ENCODE data around the gene C12orf76. TPM values are rescaled to one million over a fixed set of nuclear protein-coding genes. Genes with fewer than 3 reads are reported as not detected.

The C12orf76 gene
- total RNA-seq, 1 donor: 7.6 TPM

DNA sequence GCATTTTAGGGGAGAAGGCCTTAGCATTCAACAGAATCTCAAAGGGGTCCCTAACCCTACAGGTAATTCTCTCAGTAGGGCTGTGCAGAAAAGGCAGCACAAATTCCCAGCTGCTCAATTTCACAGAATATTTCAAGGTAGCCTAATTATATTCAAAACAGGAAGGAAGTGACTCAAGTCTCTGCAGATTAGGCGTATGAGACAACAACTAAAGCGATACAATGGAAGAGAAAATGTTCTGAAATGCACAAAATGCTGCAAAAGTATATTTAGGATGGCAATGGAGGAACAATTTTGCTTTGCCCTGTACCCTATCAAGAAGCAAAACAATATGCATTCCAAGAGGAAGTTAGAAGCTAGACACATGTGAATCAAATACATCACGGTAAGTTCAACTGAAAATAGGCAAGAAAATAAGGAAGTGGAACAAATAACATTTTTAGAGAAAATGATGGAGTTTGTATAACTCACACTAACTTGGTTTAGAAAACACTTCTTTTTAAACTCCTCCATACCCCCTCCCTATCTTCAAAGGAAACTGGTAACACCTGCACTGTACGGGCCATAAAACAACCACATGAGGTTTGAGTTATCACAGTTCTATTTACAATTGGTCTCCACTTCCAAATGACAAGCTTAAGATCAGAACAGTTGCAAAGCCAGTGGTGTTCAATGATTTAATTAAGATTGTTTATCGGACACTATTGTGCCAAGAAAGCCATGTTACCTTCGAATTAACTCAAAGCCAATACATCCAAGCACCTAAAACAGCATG lies 53.7 kb downstream of the C12orf76 start:
- peaks cover 33% of the 10 kb centered on the region for H3K4me1 ChIP-seq (ENCODE audit: insufficient read depth, low read length)
- peak overlapping the region; percentile 85 for H3K4me3 ChIP-seq (ENCODE audit: insufficient read depth, low read length)
- H3K36me3 ChIP-seq (ENCODE audit: insufficient read depth, low read length): peaks cover 20% of the 10 kb centered on the region
- H3K9me3 ChIP-seq (ENCODE audit: low read depth, low read length): no peaks in the 10 kb centered on the region
- TF ChIP-seq, protein P1, sequence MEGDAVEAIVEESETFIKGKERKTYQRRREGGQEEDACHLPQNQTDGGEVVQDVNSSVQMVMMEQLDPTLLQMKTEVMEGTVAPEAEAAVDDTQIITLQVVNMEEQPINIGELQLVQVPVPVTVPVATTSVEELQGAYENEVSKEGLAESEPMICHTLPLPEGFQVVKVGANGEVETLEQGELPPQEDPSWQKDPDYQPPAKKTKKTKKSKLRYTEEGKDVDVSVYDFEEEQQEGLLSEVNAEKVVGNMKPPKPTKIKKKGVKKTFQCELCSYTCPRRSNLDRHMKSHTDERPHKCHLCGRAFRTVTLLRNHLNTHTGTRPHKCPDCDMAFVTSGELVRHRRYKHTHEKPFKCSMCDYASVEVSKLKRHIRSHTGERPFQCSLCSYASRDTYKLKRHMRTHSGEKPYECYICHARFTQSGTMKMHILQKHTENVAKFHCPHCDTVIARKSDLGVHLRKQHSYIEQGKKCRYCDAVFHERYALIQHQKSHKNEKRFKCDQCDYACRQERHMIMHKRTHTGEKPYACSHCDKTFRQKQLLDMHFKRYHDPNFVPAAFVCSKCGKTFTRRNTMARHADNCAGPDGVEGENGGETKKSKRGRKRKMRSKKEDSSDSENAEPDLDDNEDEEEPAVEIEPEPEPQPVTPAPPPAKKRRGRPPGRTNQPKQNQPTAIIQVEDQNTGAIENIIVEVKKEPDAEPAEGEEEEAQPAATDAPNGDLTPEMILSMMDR (IDR thresholded peaks at IDR 0.05; ENCODE audit: extremely low read depth, low read depth, low read length): no peak
- no peak overlapping the region for H2AFZ ChIP-seq (ENCODE audit: low read length)
- DNase-seq (ENCODE audit: insufficient read length, low spot score, missing footprints): no peak
- peak overlapping the region; percentile 73 for H3K27ac ChIP-seq (ENCODE audit: low read depth, low read length)
- H4K20me1 ChIP-seq (ENCODE audit: insufficient read depth, low read length): peaks cover 29% of the 10 kb centered on the region
- no peaks in the 10 kb centered on the region for H3K27me3 ChIP-seq (ENCODE audit: insufficient read depth, low read length)
- peak overlapping the region; percentile 82 for H3K4me2 ChIP-seq (ENCODE audit: insufficient read depth, low read length)
- H3K79me2 ChIP-seq (ENCODE audit: insufficient read depth, low read length): peaks cover 68% of the 10 kb centered on the region

DNA sequence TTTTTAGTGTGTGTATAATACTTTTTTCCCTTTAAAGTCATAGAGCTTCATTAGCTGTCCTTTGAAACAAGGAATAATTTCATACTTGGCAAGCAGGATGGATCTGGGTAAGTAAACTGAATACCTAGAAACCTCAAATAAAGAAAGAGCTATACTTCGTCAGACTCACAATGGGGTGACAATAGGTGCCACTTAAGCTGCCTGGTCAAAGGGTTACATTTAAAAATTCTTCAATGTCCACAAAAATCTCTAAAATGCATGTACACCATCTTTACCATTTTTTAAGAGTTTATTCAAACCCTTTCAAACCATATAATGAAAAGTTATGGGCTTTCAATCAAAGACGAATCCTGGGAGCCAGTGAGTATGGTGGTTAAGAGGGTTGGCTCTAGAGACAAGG lies 55.2 kb downstream of the C12orf76 start:
- Histone ChIP-seq H3K4me1 (ENCODE audit: insufficient read depth, low read length) (peaks cover 26% of the 10 kb centered on the region), H2AFZ (ENCODE audit: low read length) (no peak overlapping the region), H4K20me1 (ENCODE audit: insufficient read depth, low read length) (peaks cover 29% of the 10 kb centered on the region), H3K27ac (ENCODE audit: low read depth, low read length) (no peak overlapping the region), H3K9me3 (ENCODE audit: low read depth, low read length) (no peaks in the 10 kb centered on the region), H3K79me2 (ENCODE audit: insufficient read depth, low read length) (peaks cover 68% of the 10 kb centered on the region), H3K36me3 (ENCODE audit: insufficient read depth, low read length) (peaks cover 29% of the 10 kb centered on the region), H3K4me2 (ENCODE audit: insufficient read depth, low read length) (no peak overlapping the region), H3K27me3 (ENCODE audit: insufficient read depth, low read length) (no peaks in the 10 kb centered on the region), H3K4me3 (ENCODE audit: insufficient read depth, low read length) (no peak overlapping the region)
- DNase-seq (ENCODE audit: insufficient read length, low spot score, missing footprints): no peak
- TF ChIP-seq, protein P1 (IDR thresholded peaks at IDR 0.05; ENCODE audit: extremely low read depth, low read depth, low read length): no peak

DNA sequence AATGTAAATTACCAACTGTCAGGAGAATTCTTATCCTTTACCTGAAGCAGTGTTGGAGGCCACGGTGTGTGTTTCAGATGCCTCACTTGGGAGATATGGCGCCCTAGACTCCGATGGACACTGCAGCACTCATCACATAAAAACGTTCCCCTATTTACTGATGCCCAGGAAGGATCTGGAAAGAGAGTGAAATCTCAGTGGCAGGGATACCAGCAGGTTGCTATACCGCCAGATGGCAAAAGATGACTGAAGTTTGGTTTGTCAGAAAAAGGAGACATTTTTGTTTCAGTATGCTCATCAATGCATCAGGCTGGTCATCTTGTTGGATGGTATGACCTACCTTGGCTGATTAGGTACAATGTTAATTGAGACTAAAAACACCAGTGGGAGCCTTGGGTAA lies 56.7 kb downstream of the C12orf76 start:
- no peak for DNase-seq (ENCODE audit: insufficient read length, low spot score, missing footprints)
- H3K9me3 ChIP-seq (ENCODE audit: low read depth, low read length): no peaks in the 10 kb centered on the region
- no peak overlapping the region for H3K4me3 ChIP-seq (ENCODE audit: insufficient read depth, low read length)
- H3K4me1 ChIP-seq (ENCODE audit: insufficient read depth, low read length): peaks cover 25% of the 10 kb centered on the region
- H3K27ac ChIP-seq (ENCODE audit: low read depth, low read length): no peak overlapping the region
- no peaks in the 10 kb centered on the region for H3K27me3 ChIP-seq (ENCODE audit: insufficient read depth, low read length)
- peaks cover 68% of the 10 kb centered on the region for H3K79me2 ChIP-seq (ENCODE audit: insufficient read depth, low read length)
- peaks cover 29% of the 10 kb centered on the region for H4K20me1 ChIP-seq (ENCODE audit: insufficient read depth, low read length)
- H3K4me2 ChIP-seq (ENCODE audit: insufficient read depth, low read length): no peak overlapping the region
- no peak overlapping the region for H2AFZ ChIP-seq (ENCODE audit: low read length)
- TF ChIP-seq, protein P1 (IDR thresholded peaks at IDR 0.05; ENCODE audit: extremely low read depth, low read depth, low read length): no peak
- peaks cover 32% of the 10 kb centered on the region for H3K36me3 ChIP-seq (ENCODE audit: insufficient read depth, low read length)

Small RNA genes lying within 50 kb of the gene (small RNA-seq; reads per million reads assigned to genes)
- gene AC007546.2: not detected

Other genes with a start within 250 kb of the C12orf76 start
- 3.2 and 5.8 TPM in 2 replicates for gene TRPV4, start 215.1 kb downstream of the C12orf76 start, total RNA-seq
- gene GLTP, start 168.0 kb downstream of the C12orf76 start, total RNA-seq: 50.3 and 50.7 TPM in 2 replicates
- gene TCHP, start 148.2 kb downstream of the C12orf76 start, total RNA-seq: 7.7 and 8.7 TPM in 2 replicates
- 43.4 and 45.4 TPM in 2 replicates for gene GIT2, start 52.2 kb downstream of the C12orf76 start, total RNA-seq
- gene ANKRD13A, start 49.1 kb downstream of the C12orf76 start, total RNA-seq: 94.1 and 113 TPM in 2 replicates
- 18.5 and 20.6 TPM in 2 replicates for gene IFT81, start 75.8 kb upstream of the C12orf76 start, total RNA-seq
- 105 and 107 TPM in 2 replicates for gene ATP2A2, start 232.7 kb upstream of the C12orf76 start, total RNA-seq

Measured in osteoblast (primary cell).